Stimulated activated memory B cell treated with anti-CD40 and anti-IgM and Interleukin-4, amounts not matched to agents 10 μg/mL and 1 μg/mL and 100 μg/mL, for 72 hours (primary cell): ENCODE data around the gene MAN1C1.

Experiments used
- ATAC-seq: fragments of 150-1000 bp; cut with Tn5 transposase; 2 replicates; pipeline ENCODE4 v1.10.0; 2021
- H3K27ac Mint-ChIP-seq: one replicate; pipeline ENCODE4 v1.8.0; 2022; ENCODE audit warnings: mild to moderate bottlenecking, mixed read lengths
- H3K27me3 Mint-ChIP-seq: one replicate; pipeline ENCODE4 v1.8.0; 2022; ENCODE audit warnings: mixed read lengths
- H3K36me3 Mint-ChIP-seq: one replicate; pipeline ENCODE4 v1.8.0; 2022; ENCODE audit warnings: mixed read lengths
- H3K4me1 Mint-ChIP-seq: one replicate; pipeline ENCODE4 v1.8.0; 2022; ENCODE audit warnings: mixed read lengths
- H3K4me3 Mint-ChIP-seq: one replicate; pipeline ENCODE4 v1.8.0; 2022; ENCODE audit warnings: mild to moderate bottlenecking, moderate library complexity, mixed read lengths
- H3K9me3 Mint-ChIP-seq: one replicate; pipeline ENCODE4 v1.8.0; 2022; ENCODE audit warnings: mixed read lengths

Gene MAN1C1

DNA sequence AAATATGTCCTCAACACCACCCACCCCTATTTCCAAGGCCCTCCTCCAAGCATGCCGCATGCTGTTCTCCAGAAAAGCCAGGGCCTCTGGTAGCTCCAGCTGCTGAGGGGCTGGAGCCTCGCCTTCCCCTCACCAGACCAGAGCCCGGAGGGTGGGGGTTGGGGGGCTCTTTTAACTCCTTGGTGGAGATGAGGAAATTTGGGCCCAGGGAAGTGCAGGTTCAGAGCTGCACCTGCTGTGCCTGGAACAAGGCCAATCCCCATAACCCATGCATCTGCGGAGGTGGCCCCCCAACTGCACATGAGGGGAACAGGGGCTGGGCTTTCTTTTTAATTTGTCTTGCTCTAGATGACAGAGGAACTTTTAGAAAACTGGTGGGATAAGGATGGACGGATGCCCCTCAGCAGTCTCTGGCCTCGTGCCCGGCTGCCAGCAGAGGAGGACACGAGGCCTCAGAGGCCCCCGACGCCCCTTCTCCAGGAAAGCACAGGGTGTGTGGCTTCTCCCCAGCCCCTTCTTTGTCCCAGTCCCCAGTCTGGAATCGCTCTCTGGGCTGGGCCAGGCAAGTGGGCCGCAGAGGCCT is 182.9 kb downstream of the MAN1C1 start:
- Mint-ChIP-seq H3K36me3 (no peaks in the 10 kb centered on the region), H3K4me3 (peak overlapping the region; percentile 67), H3K4me1 (peaks cover 44% of the 10 kb centered on the region), H3K9me3 (no peaks in the 10 kb centered on the region), H3K27me3 (no peaks in the 10 kb centered on the region), H3K27ac (peak overlapping the region; percentile 71)
- ATAC-seq, result no peak

DNA sequence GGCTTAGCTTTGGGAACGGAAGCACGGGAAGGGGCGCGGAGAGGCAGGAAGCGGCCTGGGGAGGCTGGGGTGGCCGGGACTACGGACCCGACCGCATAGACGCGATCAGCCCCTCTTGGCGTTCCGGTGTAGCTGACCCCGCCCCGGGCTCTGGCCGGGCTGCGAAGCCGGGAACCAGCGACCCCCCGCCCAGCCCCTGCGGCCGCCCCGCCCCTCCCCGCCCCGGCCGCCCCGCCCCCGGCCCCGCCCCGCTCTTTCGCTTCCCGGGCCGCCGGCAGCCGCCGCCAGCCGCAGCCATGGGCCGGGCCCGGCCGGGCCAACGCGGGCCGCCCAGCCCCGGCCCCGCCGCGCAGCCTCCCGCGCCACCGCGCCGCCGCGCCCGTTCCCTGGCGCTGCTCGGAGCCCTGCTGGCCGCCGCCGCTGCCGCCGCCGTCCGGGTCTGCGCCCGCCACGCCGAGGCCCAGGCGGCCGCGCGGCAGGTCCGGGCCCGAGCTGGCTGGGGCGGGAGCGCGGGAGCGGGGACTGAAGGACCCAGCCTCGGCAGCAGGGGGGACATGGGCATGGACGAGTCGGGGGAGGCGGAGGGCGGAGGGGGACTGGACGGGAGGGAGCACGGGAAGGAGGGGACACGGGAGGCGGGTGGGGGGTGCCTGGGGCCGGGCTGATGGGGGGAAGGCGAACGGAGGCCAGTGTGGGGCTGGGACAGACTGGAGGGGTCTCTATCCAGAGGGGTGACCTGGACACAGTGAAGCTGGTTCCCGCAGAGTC is 183.5 kb downstream of the MAN1C1 start, which contains the start of gene SELENON:
SELENON (plus strand) TSS at position 259 of the 768 bp plus-strand sequence; CDS start at position 297, 38 bp downstream.
- Mint-ChIP-seq H3K4me1 (peaks cover 51% of the 10 kb centered on the region), H3K27me3 (no peaks in the 10 kb centered on the region), H3K36me3 (peaks cover under 1% of the 10 kb centered on the region), H3K9me3 (no peaks in the 10 kb centered on the region), H3K27ac (peak within 1 kb of the TSS; percentile 71), H3K4me3 (peak within 1 kb of the TSS; percentile 75)
- ATAC-seq, result peak; percentile 67

DNA sequence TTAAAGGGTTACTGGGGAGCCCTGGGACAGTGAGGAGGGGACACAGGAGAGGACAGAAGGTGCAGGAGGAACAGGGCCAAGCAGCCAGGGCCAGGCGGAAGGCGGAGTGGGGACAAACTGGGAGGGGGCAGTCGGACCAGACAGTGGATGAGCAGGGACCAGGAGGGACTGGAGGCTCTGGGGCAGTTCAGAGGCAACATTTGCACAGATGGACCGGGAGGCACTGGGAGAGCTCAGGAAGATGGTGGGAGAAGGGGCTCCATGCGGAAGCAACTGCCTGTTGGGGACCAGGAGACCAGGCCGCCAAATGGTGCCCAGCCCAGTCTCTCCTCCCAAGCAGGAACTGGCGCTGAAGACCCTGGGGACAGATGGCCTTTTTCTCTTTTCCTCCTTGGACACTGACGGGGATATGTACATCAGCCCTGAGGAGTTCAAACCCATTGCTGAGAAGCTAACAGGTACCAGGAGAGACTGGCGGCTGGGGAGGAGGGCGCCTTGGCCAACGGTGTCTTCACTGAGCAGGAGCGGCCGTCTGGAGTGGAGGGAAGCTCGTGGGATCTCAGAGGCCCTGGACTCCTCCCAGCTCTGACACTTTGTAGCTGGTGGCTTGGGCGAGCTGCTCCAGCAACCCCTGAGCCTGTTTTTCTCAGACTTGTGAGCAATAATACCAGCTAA is 184.2 kb downstream of the MAN1C1 start:
- ATAC-seq, result no peak
- H3K9me3 Mint-ChIP-seq, result no peaks in the 10 kb centered on the region
- H3K36me3 Mint-ChIP-seq, result peaks cover 7% of the 10 kb centered on the region
- H3K4me1 Mint-ChIP-seq, result peaks cover 58% of the 10 kb centered on the region
- H3K27ac Mint-ChIP-seq, result peak overlapping the region; percentile 41
- no peaks in the 10 kb centered on the region for H3K27me3 Mint-ChIP-seq
- peak overlapping the region; percentile 75 for H3K4me3 Mint-ChIP-seq

DNA sequence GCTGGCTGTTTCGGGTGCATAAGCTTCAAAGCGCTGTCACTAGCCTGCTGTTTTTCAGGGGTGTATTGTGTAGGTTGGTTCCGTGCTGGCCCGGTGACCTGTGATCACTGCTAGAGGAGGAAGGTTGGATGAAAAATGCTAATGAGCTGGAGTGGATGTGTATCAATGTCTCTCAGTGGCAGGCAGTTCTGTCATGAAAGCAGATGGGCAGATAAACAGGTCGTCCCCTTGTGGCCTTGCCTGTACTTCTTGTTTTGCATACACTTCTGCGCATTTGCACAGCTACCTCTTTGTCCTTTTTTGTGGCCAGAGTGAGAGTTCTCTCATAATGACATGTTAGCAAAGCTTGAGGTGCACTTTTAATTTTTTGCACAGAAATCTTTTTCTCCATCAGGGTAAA is 186.3 kb downstream of the MAN1C1 start:
- ATAC-seq, result peak; percentile 66
- no peaks in the 10 kb centered on the region for H3K27me3 Mint-ChIP-seq
- peaks cover 13% of the 10 kb centered on the region for H3K36me3 Mint-ChIP-seq
- H3K4me3 Mint-ChIP-seq, result no peak overlapping the region
- H3K4me1 Mint-ChIP-seq, result peaks cover 45% of the 10 kb centered on the region
- H3K27ac Mint-ChIP-seq, result no peak overlapping the region
- H3K9me3 Mint-ChIP-seq, result no peaks in the 10 kb centered on the region

DNA sequence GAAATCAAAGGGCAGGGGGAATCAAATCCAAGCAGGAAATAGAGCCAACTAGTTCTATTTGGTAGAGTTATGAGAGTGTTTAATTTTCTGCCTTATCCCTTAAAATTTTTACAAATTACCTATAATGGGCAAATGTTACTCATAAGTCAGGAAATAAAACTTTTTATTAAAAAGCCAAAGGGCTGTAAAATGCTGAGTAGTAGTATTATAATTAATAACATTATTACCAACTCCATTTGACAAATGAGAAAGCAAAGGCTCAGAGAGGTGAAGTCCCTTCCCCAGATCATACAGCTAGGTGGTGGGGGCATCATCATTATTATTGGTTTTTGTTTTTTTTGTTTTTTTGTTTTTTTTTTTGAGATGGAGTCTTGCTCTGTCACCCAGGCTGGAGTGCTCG is 186.8 kb downstream of the MAN1C1 start:
- Mint-ChIP-seq H3K36me3 (peaks cover 13% of the 10 kb centered on the region), H3K27me3 (no peaks in the 10 kb centered on the region), H3K27ac (no peak overlapping the region), H3K4me1 (peaks cover 45% of the 10 kb centered on the region), H3K4me3 (no peak overlapping the region), H3K9me3 (no peaks in the 10 kb centered on the region)
- no peak for ATAC-seq

DNA sequence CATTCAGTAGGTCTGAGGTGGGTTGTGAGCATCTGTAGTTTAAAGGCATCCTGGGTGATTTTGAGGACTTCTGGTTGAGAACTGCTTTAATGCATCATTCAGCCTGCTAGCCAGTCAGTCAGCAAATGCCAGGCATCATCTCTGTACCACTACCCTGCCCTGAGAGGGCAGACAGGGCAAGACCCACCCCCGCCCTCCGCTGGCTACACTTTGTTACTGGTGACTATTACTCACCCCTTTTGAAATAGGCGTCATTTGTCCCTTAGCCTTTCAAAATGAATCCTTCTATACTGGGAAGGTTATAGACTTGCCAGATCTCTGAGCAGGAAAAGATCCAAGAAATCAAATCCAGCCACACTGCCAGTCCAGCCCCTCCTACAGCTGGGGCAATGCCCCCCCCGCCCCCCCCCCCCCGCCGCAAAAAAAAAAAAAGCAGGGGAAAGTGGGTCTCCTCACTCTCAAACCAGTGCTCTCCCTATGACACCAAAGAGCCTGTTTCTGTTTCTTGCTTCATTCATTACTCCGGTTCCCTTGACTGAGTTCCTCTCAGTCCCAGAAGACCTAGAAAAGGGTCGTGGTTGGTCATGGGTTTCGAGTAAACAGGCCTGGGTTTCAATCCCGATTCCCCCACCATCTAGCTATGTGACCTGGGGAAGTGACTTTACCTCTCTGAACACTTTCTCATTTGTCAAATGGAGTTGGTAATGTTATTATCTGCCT is 187.8 kb downstream of the MAN1C1 start:
- Mint-ChIP-seq H3K27me3 (no peaks in the 10 kb centered on the region), H3K9me3 (no peaks in the 10 kb centered on the region), H3K4me1 (peaks cover 51% of the 10 kb centered on the region), H3K27ac (peak overlapping the region; percentile 49), H3K4me3 (no peak overlapping the region), H3K36me3 (peaks cover 13% of the 10 kb centered on the region)
- peak; percentile 42 for ATAC-seq

DNA sequence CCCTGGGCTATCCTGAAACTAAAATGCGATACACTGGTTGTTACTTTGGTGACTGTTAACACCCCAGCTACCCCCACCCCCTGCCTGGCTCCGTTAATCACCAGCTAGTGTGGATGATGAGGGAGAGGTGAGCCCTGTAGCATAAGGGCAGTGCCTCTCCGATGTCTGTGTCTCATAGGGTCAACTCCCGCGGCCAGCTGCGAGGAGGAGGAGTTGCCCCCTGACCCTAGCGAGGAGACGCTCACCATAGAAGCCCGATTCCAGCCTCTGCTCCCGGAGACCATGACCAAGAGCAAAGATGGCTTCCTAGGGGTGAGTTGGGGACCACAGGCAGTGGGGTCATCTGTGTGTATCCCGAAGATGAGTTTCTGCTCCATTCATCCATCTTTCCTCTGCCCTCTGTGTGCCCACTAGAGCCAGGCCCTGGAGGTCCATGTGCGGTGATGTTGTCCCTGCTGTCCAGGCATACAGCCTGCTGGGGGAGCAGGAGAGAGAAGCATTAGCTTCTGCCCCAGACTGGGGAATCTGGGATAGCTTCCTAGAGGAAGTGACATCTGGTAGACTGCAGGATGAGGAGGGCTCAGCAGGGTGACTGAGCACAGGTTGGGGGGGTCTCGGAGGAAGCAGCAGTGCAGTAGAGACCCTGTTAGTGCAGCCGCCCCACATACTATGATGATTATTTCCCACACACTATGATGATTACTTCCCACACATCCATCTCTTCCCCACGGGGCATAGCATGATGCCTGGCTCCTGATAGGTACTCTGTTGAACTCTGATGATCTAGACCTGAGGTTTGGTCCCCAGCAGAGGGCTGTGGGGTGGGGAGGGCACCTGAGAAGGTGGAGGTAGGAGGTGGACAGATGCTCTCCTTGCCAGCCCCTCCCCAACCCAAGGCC is 188.6 kb downstream of the MAN1C1 start:
- Mint-ChIP-seq H3K36me3 (peaks cover 13% of the 10 kb centered on the region), H3K4me3 (no peak overlapping the region), H3K9me3 (no peaks in the 10 kb centered on the region), H3K27ac (peak overlapping the region; percentile 49), H3K27me3 (no peaks in the 10 kb centered on the region), H3K4me1 (peaks cover 55% of the 10 kb centered on the region)
- no peak for ATAC-seq

DNA sequence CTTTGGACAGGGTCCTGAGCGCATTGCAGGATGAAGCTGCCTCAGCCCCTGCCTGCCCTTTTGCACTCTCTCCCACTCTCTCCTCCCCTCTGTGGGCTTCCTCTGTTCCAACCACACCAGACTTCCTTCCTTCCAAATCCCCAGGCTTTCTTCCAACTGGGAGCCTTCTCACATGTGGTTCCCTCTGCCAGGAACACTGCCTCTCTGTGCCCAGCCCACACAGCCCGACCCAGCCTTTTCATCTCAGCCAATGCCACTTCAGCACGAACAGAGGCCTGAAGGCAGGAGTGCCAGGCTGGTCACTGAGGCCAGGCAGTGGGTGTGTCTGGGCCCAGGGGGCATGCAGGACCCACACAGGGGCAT is 189.3 kb downstream of the MAN1C1 start:
- peaks cover 55% of the 10 kb centered on the region for H3K4me1 Mint-ChIP-seq
- H3K27ac Mint-ChIP-seq, result no peak overlapping the region
- no peaks in the 10 kb centered on the region for H3K27me3 Mint-ChIP-seq
- H3K4me3 Mint-ChIP-seq, result no peak overlapping the region
- H3K36me3 Mint-ChIP-seq, result peaks cover 13% of the 10 kb centered on the region
- H3K9me3 Mint-ChIP-seq, result no peaks in the 10 kb centered on the region
- no peak for ATAC-seq

DNA sequence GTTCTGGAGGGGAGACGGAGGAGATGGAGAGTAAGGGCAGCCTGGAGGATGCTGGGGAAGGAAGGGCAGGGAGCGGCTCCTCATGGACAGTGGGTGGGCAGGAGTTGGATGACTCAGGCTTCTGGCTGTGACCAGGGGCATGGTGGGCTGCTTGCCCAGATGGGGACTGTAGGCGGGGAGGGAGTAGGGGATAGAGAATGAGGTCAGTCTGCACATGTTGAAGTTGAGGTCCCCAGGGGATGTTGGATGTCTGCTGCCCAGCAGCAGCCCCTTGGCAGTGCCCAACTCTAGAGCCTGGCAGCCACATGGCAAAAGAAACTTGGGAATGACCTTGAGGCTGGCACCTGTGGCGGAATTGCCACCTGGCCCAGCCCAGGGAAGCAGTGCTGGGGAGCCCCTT is 189.8 kb downstream of the MAN1C1 start:
- H3K4me3 Mint-ChIP-seq, result no peak overlapping the region
- no peak overlapping the region for H3K27ac Mint-ChIP-seq
- H3K36me3 Mint-ChIP-seq, result peaks cover 13% of the 10 kb centered on the region

DNA sequence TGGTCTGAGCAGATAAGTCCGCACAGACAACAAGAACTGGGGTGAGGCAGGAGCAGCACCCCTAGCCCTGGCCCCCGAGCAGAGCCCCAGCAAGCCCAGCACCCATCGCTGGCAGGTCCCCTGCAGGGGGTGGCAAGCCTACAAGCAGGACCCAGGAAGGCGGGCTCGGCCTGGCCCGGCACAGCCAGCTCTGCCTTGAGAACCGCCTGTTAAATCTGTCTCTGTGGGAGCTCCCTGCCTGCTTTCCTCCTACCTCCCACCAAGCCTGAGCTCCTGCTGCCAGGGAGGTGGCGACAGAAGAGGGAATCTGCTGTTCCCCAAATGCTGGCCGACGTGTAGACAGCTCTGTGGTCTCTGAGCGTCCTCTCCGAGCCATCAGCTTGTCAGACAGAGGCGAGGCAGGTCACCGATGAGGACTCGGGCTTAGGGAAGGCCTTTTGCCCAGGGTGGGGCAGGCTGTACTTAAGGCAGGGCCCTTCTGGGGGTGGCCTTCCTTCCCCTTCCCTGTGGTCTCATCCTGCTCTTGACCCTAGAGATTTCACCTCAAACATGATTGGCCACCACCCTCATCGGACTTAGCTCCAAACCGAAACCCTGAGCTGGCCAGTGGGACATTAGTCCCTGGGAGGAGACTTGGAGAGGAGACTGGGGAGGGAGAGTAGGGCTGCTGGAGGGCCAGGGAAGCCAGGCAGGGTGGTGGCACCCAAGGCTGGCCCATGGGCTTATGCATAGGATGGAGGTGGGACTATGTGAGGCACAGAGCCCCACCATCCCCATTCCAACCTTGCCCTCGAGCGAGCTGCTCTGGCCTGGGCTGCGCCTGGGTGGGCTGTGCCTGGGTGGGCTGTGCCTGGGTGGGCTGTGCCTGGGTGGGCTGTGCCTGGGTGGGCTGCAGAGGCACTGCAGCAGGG is 191.1 kb downstream of the MAN1C1 start:
- Mint-ChIP-seq H3K9me3 (no peaks in the 10 kb centered on the region), H3K36me3 (peaks cover 13% of the 10 kb centered on the region), H3K27ac (no peak overlapping the region), H3K27me3 (no peaks in the 10 kb centered on the region), H3K4me3 (no peak overlapping the region), H3K4me1 (peaks cover 47% of the 10 kb centered on the region)
- ATAC-seq, result no peak

More for the DNA sequence above, 189.8 kb downstream of the MAN1C1 start:
- Mint-ChIP-seq H3K9me3 (no peaks in the 10 kb centered on the region), H3K4me1 (peaks cover 55% of the 10 kb centered on the region), H3K27me3 (no peaks in the 10 kb centered on the region)
- ATAC-seq, result no peak

DNA sequence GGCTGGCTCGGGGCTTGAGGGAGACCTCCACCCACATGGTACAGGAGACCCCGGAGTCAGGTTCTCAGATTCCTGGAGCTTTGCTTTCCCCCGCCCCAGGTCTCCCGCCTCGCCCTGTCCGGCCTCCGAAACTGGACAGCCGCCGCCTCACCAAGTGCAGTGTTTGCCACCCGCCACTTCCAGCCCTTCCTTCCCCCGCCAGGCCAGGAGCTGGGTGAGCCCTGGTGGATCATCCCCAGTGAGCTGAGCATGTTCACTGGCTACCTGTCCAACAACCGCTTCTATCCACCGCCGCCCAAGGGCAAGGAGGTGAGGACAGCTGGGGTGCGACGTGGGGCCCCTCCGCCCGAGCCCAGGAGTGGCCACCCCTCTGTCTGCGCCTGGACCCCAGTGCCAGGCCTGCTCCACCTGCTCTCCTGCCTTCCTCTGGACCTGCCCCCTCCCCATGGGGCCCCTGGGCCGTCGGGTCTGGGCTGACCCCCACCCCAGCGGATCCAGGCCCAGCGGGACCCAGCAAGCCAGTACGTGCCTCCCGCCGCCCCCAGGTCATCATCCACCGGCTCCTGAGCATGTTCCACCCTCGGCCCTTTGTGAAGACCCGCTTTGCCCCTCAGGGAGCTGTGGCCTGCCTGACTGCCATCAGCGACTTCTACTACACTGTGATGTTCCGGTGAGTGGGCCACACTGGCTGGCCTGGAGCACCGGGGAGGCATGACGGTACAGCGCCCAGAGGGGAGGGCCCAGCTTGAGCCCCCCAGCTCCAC is 192.1 kb downstream of the MAN1C1 start:
- Mint-ChIP-seq H3K4me3 (no peak overlapping the region), H3K9me3 (no peaks in the 10 kb centered on the region), H3K27me3 (no peaks in the 10 kb centered on the region), H3K4me1 (peaks cover 43% of the 10 kb centered on the region), H3K27ac (no peak overlapping the region), H3K36me3 (peaks cover 13% of the 10 kb centered on the region)
- ATAC-seq, result peak; percentile 2

DNA sequence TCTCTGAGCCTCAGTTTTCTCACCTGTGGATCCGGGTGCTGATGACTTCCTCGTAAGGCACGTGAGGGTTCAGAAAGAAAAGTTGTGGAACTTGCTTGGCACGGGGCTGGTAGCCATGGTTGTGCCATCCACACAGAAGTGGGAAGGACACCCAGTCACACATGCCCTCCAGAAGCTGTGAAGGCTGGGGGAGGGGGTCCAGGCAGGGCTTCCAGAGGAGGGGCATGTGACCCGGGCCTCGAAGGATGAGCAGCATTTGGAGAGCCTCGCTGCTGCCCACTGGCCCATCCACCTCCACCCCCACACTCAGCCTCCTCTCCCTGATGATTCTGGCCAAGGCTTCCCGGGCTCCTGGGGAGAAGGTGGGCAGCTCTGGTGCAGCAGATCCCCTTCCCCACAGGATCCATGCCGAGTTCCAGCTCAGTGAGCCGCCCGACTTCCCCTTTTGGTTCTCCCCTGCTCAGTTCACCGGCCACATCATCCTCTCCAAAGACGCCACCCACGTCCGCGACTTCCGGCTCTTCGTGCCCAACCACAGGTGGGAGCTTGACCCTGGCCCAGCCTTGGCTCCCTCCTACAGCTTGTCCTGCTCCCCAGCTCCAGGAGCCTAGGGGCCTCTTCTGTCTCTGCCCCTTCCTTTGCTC is 192.8 kb downstream of the MAN1C1 start:
- Mint-ChIP-seq H3K36me3 (peaks cover 13% of the 10 kb centered on the region), H3K9me3 (no peaks in the 10 kb centered on the region), H3K27ac (peak overlapping the region; percentile 72), H3K4me3 (peak overlapping the region; percentile 63), H3K27me3 (no peaks in the 10 kb centered on the region), H3K4me1 (peaks cover 43% of the 10 kb centered on the region)
- peak; percentile 66 for ATAC-seq

DNA sequence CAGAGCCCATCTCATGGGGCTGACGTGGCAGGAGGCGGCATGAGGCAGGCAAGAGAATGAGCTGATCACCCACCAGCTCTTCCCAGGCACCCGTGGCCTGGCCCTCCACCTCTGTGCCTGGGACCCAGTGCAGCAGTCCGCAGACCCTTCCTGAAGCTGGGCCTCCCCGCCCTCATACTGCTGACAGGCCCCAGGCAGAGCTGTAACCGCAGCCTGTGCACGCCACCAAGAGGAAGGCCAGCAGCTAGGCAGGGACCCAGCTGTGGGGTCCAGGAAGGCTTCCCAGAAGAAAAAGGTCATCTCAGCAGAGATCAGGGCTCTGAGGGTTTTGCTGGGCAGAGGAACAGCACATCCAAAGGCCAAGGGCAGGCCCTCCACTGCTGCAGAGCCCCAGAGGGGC is 193.3 kb downstream of the MAN1C1 start:
- Mint-ChIP-seq H3K9me3 (no peaks in the 10 kb centered on the region), H3K27ac (peak overlapping the region; percentile 72), H3K27me3 (no peaks in the 10 kb centered on the region), H3K4me1 (peaks cover 38% of the 10 kb centered on the region), H3K4me3 (peak overlapping the region; percentile 63), H3K36me3 (peaks cover 13% of the 10 kb centered on the region)
- ATAC-seq, result peak; percentile 3
